Left lobe of liver (tissue), 2 donors: Measurements from ENCODE around the gene DENND4A. TPM values are rescaled to one million over a fixed set of nuclear protein-coding genes. Genes with fewer than 3 reads are reported as not detected.

Source experiments
- ATAC-seq: fragments of 200-7000 bp; cut with Tn5 transposase; one replicate; pipeline ENCODE4 v1.9.1; 2020; ENCODE audit warnings: mild to moderate bottlenecking, moderate library complexity
- DNase-seq: peaks from one replicate; pipeline ENCODE4 v3.0.0-alpha.2; 2020; ENCODE audit warnings: low spot score
- total RNA-seq: library from RNA; stranded (reverse); gene quantifications from one replicate; pipeline ENCODE4 v1.2.1, GENCODE V29; 2021
- donor health status: DM: no; HTN: no; CAD: no; lungs with moderate emphysema.
- donor health status: DM: no; HTN: yes; CAD: no.

DENND4A gene
- total RNA-seq, result 10.7 TPM

DNA sequence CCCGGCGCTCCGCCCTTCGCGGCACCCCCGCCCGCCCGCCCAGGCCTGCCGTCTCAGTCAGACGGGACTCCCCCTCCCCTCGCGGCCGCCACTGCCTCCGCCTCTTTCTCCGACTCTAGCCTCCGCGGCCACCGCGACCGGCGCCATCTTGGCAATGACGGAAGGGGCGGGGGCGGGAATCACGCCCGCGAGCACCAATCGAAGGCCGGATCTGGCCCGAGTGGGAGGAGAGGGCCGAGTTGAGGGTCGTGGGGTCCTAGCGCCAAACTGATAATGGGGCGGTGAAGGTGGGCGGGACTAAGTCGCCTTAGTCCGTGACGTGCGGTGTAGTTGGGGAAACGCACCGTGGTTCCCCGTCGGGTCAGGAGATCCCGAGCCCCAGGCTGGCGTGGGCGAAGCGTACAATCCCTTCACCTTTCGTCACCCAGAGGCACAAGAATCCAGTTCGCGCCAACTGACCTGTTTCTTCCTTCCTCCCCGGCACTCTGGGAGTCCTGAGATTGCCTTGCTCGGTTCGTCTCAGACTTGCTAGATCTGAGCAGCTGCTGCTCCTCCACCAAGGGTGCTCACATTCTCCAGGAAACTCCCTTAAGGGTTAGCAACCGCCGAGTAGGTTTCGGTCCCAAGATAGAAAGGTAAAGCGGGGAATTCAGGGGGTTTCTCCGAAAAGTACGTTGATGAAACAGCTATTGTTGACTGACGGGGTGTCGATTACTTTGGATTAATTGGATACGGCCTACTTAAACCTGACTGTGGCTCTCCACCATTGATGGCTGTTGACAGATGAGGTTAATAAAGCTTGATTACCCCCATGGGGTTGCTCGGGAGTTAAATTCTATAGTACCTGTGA, at the start of gene DENND4A:
Gene DENND4A (minus strand): TSS at position 156 of the 850 bp plus-strand sequence. CDS start 35,843 bp downstream, outside the sequence.
- ATAC-seq, result peak; percentile 87

DNA sequence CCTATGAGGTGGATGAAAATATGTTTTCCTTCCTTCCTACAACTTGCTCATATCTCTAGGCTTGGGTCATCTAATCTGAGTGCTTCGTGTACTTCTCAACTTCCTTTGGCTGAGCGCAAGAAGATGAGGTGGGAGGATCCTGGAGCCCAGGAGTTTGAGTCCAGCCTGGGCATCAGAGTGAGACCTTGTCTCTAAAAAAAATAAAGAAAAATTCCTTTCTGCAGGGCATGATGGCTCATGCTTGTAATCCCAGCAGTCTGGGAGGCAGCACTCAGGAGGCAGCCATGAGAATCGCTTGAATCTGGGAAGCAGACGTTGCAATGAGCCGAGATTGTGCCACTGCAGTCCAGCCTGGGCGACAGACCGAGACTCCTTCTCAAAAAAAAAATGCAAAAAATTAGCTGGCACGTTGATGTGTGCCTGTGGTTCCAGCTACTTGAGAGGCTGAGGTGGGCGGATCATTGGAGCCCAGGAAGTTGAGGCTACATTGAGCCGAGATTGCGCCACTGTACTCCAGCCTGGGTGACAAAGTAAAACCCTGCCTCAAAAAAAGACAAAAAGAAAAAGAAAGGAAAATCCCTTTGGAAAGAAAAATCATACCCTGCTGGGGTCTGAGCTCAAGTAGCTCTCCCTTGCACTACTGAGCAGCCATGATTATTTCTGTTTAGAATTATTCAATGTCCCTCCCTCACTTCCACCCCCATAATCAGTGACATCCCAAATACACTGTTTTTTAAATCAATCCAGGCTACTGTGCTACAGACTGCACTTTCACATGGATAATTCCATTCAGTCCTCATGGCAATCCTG, 49.2 kb upstream of the DENND4A start:
- peak; percentile 31 for ATAC-seq
- DNase-seq, result peak; percentile 35

More for the DNA sequence above, at the start of gene DENND4A:
- DNase-seq, result peak; percentile 99

- DNase-seq, result no peak
- peak; percentile 37 for ATAC-seq
Observed at GRCh38 chr15:65839985-65840384, 47.9 kb upstream of the DENND4A start.

GRCh38 chr15:65839354-65839901, 47.3 kb upstream of the DENND4A start:
- ATAC-seq, result peak; percentile 61
- DNase-seq, result peak; percentile 33

DNA sequence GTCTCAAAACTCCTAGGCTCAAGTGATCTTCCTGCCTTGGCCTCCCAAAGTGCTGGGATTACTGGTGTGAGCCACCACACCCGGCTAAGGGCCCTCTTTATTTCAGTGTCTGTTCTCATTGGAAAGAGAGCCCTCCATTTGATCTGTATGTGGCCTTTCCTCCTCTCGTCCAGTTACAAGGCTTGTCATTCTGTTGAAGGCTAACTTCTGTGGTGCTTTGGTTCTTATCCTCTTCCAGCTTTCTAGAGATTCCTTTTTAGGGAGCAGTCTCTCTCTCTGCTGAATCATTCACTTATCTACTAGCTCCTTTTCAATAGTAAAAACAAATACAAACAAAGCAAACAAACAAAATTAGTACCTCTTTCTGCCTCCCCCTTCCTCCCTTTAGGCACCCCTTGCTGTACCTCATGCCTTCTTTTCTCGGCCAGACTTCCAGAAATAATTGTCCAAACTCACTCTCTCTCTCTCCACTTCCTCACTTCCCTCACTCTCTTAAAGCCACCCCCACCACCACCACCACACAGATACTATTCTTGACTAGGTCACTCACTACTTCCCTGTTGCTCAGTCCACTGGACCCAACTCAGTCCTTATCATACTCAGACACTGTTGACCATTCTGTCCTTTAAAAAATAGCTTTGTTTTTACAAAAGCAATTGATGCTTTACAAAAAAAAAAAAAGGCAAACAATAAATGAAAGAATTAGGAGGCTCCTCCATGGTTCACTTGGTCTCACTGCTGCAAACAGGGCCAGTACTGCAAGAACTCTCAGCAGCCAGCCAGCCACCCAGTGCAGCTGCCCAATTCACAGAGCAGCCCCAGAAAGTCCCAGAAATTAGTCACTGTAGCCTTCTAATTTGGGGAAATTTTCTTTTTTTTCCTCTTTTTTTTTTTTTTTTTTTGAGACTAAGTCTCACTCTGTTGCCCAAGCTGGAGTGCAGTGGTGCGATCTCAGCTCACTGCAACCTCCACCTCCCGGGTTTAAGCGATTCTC, 45.5 kb upstream of the DENND4A start:
- ATAC-seq (no peak), DNase-seq (no peak)

- no peak for DNase-seq
Observed at GRCh38 chr15:65836665-65837064, 44.6 kb upstream of the DENND4A start.

GRCh38 chr15:65835447-65835846, 43.4 kb upstream of the DENND4A start:
- no peak for ATAC-seq

More at GRCh38 chr15:65836665-65837064, 44.6 kb upstream of the DENND4A start:
- no peak for ATAC-seq

DNA sequence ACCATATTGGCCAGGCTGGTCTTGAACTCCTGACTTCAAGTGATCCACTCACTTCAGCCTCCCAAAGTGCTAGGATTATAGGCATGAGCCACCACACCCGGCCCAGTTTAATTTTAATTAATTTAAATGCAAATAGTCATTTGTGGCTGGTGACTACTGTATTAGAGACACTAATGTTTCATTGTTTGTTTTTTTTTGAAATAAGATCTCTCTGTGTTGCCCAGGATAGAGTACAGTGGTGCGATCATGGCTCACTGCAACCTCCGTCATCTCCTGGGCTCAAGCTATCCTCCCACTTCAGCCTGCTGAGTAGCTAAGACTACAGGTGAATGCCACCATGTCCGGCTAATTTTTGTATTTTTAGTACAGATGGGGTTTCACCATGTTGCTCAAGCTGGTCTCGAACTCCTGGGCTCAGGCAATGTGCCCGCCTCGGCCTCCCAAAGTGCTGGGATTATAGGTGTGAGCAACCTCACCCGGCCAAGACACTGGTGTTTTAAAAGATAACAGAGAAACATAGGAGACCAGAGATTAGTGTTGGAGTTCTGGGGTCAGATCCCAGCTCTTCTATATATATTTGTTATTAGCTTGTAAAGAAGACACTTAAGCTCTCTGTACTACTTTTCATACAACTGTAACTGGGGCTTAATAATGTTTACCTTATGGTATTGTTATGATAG, 42.6 kb upstream of the DENND4A start:
- peak; percentile 40 for DNase-seq
- no peak for ATAC-seq

More at GRCh38 chr15:65835447-65835846, 43.4 kb upstream of the DENND4A start:
- DNase-seq, result no peak

GRCh38 chr15:65833501-65834205, 41.6 kb upstream of the DENND4A start:
- ATAC-seq, result peak; percentile 41
- DNase-seq, result peak; percentile 70

- ATAC-seq, result peak; percentile 88
- peak; percentile 94 for DNase-seq
Observed at GRCh38 chr15:65832549-65833364, 40.7 kb upstream of the DENND4A start.

DNA sequence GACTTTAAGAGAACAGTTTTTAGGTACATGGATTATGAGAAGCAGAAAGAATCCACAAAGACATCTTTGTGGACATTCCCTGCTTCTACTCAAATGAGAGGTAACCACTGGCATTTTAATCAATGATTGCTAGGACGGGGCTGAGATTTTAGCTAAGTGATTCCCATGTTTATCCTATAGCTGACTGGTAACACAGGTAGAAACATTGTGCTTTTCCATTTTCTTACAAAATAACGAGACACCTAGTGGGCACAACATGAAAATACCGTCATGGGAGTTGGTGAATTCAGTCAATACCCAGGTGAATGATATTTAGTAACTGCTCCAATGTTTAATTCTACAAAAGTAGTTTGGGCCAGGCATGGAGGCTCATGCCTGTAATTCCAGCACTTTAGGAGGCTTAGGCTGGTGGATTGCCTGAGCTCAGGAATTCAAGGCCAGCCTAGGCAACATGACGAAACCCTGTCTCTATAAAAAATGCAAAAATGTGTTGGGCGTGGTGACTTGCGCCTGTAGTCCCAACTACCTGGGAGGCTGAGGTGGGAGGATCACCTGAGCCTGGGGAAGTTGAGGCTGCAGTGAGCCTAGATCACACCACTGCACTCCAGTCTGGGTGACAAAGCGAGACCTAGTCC, 37.2 kb upstream of the DENND4A start:
- ATAC-seq, result peak; percentile 52
- peak; percentile 37 for DNase-seq

DNA sequence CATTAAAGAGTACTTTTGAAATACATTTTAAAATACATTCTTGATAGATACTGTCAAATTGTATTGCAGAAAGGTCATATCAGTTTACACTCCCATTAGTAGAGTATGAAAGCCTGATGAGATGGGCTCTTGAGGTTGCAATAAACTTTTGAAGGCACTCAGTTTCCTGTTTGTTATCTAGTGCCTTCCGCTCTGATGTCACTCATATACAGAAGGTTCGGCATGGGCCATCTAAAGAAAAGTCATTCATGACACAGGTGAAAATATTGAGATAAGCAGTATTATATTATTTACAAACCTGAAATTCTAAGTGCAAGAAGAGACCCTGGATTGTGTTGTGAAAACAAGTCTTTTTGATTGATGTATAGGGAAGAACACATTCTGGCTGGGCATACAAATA, 36.5 kb upstream of the DENND4A start:
- no peak for ATAC-seq
- DNase-seq, result no peak

DNA sequence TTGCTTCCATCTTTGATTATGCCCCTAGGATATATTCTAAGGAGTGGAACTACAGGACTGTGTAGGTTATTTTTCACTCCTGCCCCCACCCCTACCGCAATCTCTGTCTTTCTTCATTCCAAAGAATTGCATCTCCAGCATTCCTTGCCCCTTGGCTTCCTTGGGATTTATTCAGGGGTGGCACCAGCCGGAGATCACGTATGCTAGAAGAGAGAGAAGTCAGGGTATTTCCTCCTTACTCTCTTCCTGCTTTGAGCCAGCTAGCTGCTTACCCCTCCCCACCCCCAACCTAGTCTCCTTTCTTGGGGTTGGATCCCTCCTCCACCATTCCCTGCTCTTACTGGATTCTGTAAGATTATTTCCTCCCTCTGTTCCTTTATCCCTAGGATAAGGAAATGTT, 35.0 kb upstream of the DENND4A start:
- ATAC-seq, result no peak
- DNase-seq, result no peak

GRCh38 chr15:65824941-65825544, 33.0 kb upstream of the DENND4A start:
- DNase-seq (no peak), ATAC-seq (peak; percentile 63)

- ATAC-seq (peak; percentile 97), DNase-seq (peak; percentile 59)
Observed at GRCh38 chr15:65824031-65824743, 32.1 kb upstream of the DENND4A start.

- ATAC-seq (no peak), DNase-seq (no peak)
Observed at GRCh38 chr15:65822316-65822715, 30.2 kb upstream of the DENND4A start.
